Heart right ventricle (tissue), 16 donors: ENCODE measurements around the gene PTRHD1. TPM values are rescaled to one million over a fixed set of nuclear protein-coding genes. Genes with fewer than 3 reads are reported as not detected.

Source experiments
- ATAC-seq, 8 donors: fragments of 200-7000 bp; cut with Tn5 transposase; one replicate each; pipeline ENCODE4 v1.9.1; 2020; ENCODE audit warnings: mild to moderate bottlenecking in 8 of 8, moderate library complexity in 8 of 8, moderate number of reproducible peaks in 1 of 8
- DNase-seq, 2 donors: peaks; one replicate each; pipeline ENCODE4 v3.0.0-alpha.2; 2020
- H3K27ac ChIP-seq, 10 donors: fragments of 200-600 bp; sonication (generic) in 2 of 10; one replicate each; pipeline versions ENCODE4 v1.5.0 to v1.8.0; 2020 to 2022; ENCODE audit warnings: mild to moderate bottlenecking in 3 of 10
- H3K27me3 ChIP-seq, 7 donors: fragments of 200-600 bp; one replicate each; pipeline ENCODE4 v1.8.0; 2021 to 2022; ENCODE audit warnings: mild to moderate bottlenecking in 2 of 7
- H3K36me3 ChIP-seq, 9 donors: fragments of 200-600 bp; sonication (generic) in 1 of 9; one replicate each; pipeline versions ENCODE4 v1.5.0 to v1.8.0; 2020 to 2022; ENCODE audit warnings: mild to moderate bottlenecking in 2 of 9
- H3K4me1 ChIP-seq, 9 donors: fragments of 200-600 bp; sonication (generic) in 1 of 9; one replicate each; pipeline versions ENCODE4 v1.5.0 to v1.8.0; 2020 to 2022; ENCODE audit warnings: mild to moderate bottlenecking in 4 of 9
- H3K4me3 ChIP-seq, 10 donors: fragments of 200-600 bp; sonication (generic) in 2 of 10; one replicate each; pipeline versions ENCODE4 v1.5.0 to v1.8.0; 2020 to 2022; ENCODE audit warnings: mild to moderate bottlenecking in 7 of 10, moderate library complexity in 2 of 10
- H3K9me3 ChIP-seq, 11 donors: fragments of 200-600 bp in 10 of 11; sonication (generic) in 2 of 11; one replicate each; pipeline versions ENCODE4 v1.5.0 to v1.8.0; 2013 to 2022; ENCODE audit warnings: mild to moderate bottlenecking in 2 of 11, control low read depth in 1 of 11, moderate library complexity in 1 of 11
- WGBS, 2 donors: extraction: QIAGEN DNeasy Blood & Tissue Kit; methylation state at CpG; one replicate each; pipeline ENCODE4 v1.1.7; 2013; ENCODE audit warnings: inconsistent platforms in 1 of 2; 5-methylcytosine and 5-hydroxymethylcytosine counted together
- intact Hi-C, 10 donors: fragments of 100-400 bp; cut with DNase I; formaldehyde crosslinking; loops; one replicate each; pipeline versions ENCODE4 v1.11.1 to v1.14.2; 2022
- polyA plus RNA-seq, 2 donors: library from polyadenylated mRNA; stranded (reverse); fragments of 200-250 nt; gene quantifications; one replicate each; pipeline ENCODE4 v1.2.3, GENCODE V29; 2013
- total RNA-seq, 10 donors: library from RNA; stranded (reverse); fragmentation: NEBNext Ultra II Directional in 3 of 10; extraction: Animal tissue kit (Norgen Biotek cat#: 25700) in 3 of 10; gene quantifications; one replicate each; pipeline versions ENCODE4 v1.2.1 to v1.2.4, GENCODE V29; 2021 to 2023
- TF ChIP-seq, protein P1 (sequence below), 9 donors: fragments of 200-600 bp; sonication (generic) in 2 of 9; IDR thresholded peaks; one replicate each; pipeline versions ENCODE4 v1.5.0 to v1.8.0; 2021 to 2022; ENCODE audit warnings: antibody characterized with exemption in 9 of 9, mild to moderate bottlenecking in 5 of 9, moderate library complexity in 1 of 9
- donor health status: Arrhythmogenic right ventricular cardiomyopathy.
- donor health status: ischemic (EF 13 %, LVEDD 7.1; RV severe dilation, severe dysfunction).
- donor health status: healthy with polysubstance abuse.
- donor health status: DM: no; HTN: yes; CAD: no.
- donor health status: DM: no; HTN: no; CAD: no.
- donor health status: ischemic (EF 25% LVEDD 6.9; RV normal size, moderate dysfunction).
- donor health status: ischemic (EF 25% LVEDD 5.7; RV mildly dilated, moderate dysfunction).
- donor health status: healthy.
- donor health status: DM: yes; HTN: yes; CAD: no.
- donor health status: Ischemic cardiomyopathy.
- donor health status: ischemic (EF 35%, LVEDD 5.7; RV mildly dilated, moderate dysfunction).
- donor health status: nonischemic (EF 11% LVEDD 7.7; RV severe dilation, severe dysfunction).
- donor health status: DM: yes; HTN: yes; CAD: no.
- donor health status: PGD.
- donor health status: ischemic (EF 29% LVEDD 5.4; RV normal size, mild dysfunction).
- donor health status: nonischemic (EF 23%, LVEDD 6.1; RV moderate dilation, normal function).

Gene PTRHD1
- total and polyA plus RNA-seq, 12 donors: 19.6 to 38.8 (median 31.4) TPM

DNA sequence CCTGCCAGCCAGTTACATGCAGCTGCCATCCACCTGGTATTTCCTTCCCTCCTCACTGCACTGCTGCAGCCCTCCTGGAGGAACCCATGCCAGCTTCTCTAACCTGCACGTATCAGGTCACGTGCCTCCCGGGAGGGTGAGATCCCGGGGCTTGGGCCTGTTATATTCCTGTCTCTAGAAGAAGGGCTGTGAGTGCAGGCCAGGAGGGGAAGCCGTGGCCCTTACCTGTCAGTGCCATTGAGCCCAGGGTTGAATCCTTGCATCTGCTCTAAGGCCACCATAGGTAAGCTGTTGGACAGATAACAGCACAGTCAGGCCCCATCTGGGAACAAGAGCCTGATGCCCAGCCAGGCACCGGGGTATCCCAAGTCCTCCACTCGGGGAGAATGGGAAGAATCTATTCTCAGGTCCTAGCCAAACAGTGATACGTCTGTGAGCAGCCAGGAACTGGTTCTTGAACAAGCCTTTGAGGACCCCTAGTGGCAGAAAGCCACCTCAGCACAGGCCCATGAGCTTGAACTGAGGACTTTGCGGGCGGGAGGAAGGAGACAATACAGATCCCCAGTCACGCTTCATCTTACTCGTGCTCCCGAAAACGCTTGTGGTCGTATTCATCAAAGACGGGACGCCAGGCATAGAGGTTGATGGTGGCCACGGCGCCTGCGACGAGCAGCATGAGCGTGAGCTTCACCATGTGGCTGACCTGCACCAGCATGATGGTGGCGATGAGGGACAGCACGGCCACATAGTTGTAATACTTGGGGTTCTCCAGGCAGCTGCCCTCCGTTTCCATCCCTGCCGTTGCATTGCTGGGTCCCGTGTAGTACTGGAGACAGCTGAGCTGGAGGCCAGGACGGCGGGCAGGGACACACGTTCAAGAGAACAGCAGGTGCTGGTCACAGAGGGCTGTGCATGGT lies 34.4 kb upstream of the PTRHD1 start:
- TF ChIP-seq, protein P1, sequence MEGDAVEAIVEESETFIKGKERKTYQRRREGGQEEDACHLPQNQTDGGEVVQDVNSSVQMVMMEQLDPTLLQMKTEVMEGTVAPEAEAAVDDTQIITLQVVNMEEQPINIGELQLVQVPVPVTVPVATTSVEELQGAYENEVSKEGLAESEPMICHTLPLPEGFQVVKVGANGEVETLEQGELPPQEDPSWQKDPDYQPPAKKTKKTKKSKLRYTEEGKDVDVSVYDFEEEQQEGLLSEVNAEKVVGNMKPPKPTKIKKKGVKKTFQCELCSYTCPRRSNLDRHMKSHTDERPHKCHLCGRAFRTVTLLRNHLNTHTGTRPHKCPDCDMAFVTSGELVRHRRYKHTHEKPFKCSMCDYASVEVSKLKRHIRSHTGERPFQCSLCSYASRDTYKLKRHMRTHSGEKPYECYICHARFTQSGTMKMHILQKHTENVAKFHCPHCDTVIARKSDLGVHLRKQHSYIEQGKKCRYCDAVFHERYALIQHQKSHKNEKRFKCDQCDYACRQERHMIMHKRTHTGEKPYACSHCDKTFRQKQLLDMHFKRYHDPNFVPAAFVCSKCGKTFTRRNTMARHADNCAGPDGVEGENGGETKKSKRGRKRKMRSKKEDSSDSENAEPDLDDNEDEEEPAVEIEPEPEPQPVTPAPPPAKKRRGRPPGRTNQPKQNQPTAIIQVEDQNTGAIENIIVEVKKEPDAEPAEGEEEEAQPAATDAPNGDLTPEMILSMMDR (IDR thresholded peaks at IDR 0.05): peak; percentile 81 to 96 (median 90)
- DNase-seq: peak; percentile 68 to 86
- peak; percentile 89 to 97 (median 92) for ATAC-seq
- intact Hi-C loops: loop anchor here (1.0 to 10.0 kb wide), 6 partner anchors 335 to 419 kb away; partner anchors contain the start of gene NCOA1 (in 1 of the 10)
- H3K27me3 ChIP-seq: no peaks in the 10 kb centered on the region
- peaks cover 0 to 49% (median 0%) of the 10 kb centered on the region in 9 donors for H3K36me3 ChIP-seq
- 25 to 30% methylated on average over 30 of the region's 30 CpGs for WGBS, 2 donors
- H3K4me3 ChIP-seq: no peak overlapping the region
- H3K9me3 ChIP-seq: no peaks in the 10 kb centered on the region
- H3K27ac ChIP-seq: peak overlapping the region in 2 of 10 donors; percentile 8 to 26
- peaks cover 4 to 22% (median 14%) of the 10 kb centered on the region in 9 donors for H3K4me1 ChIP-seq

DNA sequence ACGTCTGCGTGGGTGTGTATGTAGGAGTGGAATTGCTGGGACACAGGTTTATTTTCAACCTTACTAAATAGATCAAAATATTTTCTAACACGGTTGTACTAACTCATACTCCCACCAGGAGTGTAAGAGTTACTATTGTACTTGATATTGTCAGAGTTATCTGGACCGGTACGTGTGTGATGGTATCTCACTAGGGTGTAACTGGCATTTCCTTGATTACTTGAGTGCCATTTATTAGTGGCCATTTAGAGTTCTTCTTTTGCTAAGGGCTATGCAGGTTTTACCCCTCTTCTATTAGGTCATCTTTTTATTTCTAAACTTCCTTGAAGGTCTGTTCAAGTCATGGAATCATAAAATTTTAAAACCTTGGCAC lies 33.6 kb upstream of the PTRHD1 start:
- no peak for DNase-seq
- H3K4me1 ChIP-seq: peaks cover 4 to 22% (median 14%) of the 10 kb centered on the region in 9 donors
- intact Hi-C loops: loop anchor here in 9 of 10 donors (1.0 to 10.0 kb wide), 6 partner anchors 334 to 418 kb away; partner anchors contain the start of gene NCOA1 (in 1 of the 9)
- TF ChIP-seq, protein P1 (IDR thresholded peaks at IDR 0.05): no peak
- H3K4me3 ChIP-seq: no peak overlapping the region
- H3K36me3 ChIP-seq: peaks cover 0 to 57% (median 6%) of the 10 kb centered on the region in 9 donors
- WGBS, 2 donors: 56 to 62% methylated on average over 5 of the region's 5 CpGs
- H3K27ac ChIP-seq: no peak overlapping the region
- no peaks in the 10 kb centered on the region for H3K9me3 ChIP-seq
- no peaks in the 10 kb centered on the region for H3K27me3 ChIP-seq
- ATAC-seq: no peak

DNA sequence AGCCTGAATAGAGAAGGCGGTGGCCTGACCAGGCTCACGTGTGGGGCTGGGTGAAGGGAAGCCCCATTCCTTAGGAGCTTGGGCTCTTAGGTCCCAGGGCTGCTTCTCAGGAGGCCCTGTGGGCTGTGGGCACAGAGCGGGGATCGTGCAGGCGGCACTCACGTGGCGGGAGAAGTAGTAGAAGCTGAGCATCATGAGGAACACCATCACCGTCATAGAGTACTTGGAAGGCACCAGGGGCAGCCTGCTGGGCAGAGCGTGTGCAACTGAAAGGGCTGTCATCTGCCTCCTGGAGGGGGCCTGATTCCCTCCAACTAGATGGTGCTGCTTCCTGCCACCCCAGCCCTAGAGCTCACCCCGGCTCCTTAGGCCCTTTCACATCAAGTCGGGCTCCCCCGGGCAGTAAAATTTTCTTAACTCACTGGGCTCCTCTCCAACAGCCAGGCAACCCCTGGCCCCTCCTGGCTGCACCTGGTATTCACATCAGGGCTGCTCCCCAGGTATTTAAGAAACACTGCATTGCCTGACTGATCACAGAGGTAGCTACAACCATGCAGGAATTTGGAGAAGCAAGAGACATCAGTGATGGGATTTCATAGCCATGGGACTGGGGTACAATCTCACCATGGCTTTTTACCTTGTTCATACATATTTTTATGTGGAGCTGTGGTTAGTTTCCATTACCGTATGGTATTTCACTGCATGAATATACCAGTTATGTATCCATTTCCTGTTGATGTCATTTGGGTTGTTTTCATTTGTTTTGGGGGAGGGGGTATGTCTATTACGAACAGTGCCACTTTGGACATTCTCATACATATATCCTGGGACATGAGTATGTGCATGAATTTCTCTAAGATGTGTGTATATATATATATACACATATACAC lies 32.9 kb upstream of the PTRHD1 start:
- intact Hi-C loops: loop anchor here in 7 of 10 donors (2.0 to 10.0 kb wide), 5 partner anchors 334 to 417 kb away; partner anchors contain the start of gene NCOA1 (in 1 of the 7)
- TF ChIP-seq, protein P1 (IDR thresholded peaks at IDR 0.05): no peak
- 88 to 89% methylated on average over 14 of the region's 14 CpGs for WGBS, 2 donors
- Histone ChIP-seq H3K27ac (no peak overlapping the region), H3K4me1 (peaks cover 4 to 22% (median 14%) of the 10 kb centered on the region in 9 donors), H3K36me3 (peaks cover 0 to 60% (median 6%) of the 10 kb centered on the region in 9 donors), H3K9me3 (no peaks in the 10 kb centered on the region), H3K27me3 (no peaks in the 10 kb centered on the region), H3K4me3 (no peak overlapping the region)
- DNase-seq (no peak), ATAC-seq (no peak)
